ENCODE data around the gene PDE4A. TPM values are rescaled to one million over a fixed set of nuclear protein-coding genes. Genes with fewer than 3 reads are reported as not detected.
"Not testable (repeated sequence)": the region's sequence is repeated elsewhere in the genome, so short reads cannot be mapped to it uniquely, and the experiment has no call there.

PDE4A gene
- total and polyA plus RNA-seq, 4 donors = 10.3 to 23.6 (median 12.8) TPM

- Histone ChIP-seq H3K4me3 (no peak overlapping the region), H3K36me3 (ENCODE audit: control insufficient read depth in 4 of 4, insufficient read depth in 4 of 4, low read length in 4 of 4) (peaks cover 10 to 43% (median 17%) of the 10 kb centered on the region in 4 donors), H3K27me3 (ENCODE audit: control insufficient read depth in 3 of 3, insufficient read depth in 3 of 3, low read length in 2 of 3) (no peaks in the 10 kb centered on the region), H3K4me1 (ENCODE audit: control insufficient read depth in 5 of 5, insufficient read depth in 5 of 5, low read length in 5 of 5) (no peaks in the 10 kb centered on the region), H3K9ac (ENCODE audit: insufficient read depth in 1 of 2, low read length in 2 of 2) (no peak overlapping the region), H3K9me3 (ENCODE audit: control insufficient read depth in 4 of 4, insufficient read depth in 3 of 4, low read length in 3 of 4) (no peaks in the 10 kb centered on the region), H3K27ac (ENCODE audit: low read depth in 1 of 2, low read length in 1 of 2) (no peak overlapping the region)
- TF ChIP-seq, protein P1, sequence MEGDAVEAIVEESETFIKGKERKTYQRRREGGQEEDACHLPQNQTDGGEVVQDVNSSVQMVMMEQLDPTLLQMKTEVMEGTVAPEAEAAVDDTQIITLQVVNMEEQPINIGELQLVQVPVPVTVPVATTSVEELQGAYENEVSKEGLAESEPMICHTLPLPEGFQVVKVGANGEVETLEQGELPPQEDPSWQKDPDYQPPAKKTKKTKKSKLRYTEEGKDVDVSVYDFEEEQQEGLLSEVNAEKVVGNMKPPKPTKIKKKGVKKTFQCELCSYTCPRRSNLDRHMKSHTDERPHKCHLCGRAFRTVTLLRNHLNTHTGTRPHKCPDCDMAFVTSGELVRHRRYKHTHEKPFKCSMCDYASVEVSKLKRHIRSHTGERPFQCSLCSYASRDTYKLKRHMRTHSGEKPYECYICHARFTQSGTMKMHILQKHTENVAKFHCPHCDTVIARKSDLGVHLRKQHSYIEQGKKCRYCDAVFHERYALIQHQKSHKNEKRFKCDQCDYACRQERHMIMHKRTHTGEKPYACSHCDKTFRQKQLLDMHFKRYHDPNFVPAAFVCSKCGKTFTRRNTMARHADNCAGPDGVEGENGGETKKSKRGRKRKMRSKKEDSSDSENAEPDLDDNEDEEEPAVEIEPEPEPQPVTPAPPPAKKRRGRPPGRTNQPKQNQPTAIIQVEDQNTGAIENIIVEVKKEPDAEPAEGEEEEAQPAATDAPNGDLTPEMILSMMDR (IDR thresholded peaks at IDR 0.05; ENCODE audit: control extremely low read depth, extremely low read depth) = no peak
- WGBS, 2 donors = 94 to 95% methylated on average over 12 of the region's 12 CpGs
- no peak for DNase-seq
- ATAC-seq (ENCODE audit: insufficient read depth, low FRiP score) = no peak
Observed at GRCh38 chr19:10395003-10395402, 25.3 kb upstream of the PDE4A start.

DNA sequence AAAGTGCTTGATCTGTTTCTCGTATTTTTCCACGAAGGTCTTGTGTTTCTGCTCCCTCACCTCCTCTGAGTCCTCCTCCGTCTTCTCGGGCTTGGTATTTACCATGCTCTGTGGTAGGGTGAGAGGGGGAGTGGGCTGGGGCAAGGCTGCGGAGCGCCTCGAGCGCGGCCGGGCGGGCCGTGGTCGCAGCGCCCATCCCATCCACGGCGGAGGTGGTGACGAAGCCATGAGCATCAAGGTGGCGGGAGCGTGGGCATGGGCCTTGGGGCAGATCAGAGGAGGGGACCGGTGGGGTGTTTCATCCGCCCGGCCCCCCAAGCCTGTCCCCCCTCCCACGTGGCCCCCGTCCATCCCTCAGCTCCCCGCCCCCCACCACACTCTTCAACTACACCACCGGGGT lies 24.9 kb upstream of the PDE4A start:
- no peaks in the 10 kb centered on the region for H3K27me3 ChIP-seq (ENCODE audit: control insufficient read depth in 3 of 3, insufficient read depth in 3 of 3, low read length in 2 of 3)
- DNase-seq = no peak
- H3K9me3 ChIP-seq (ENCODE audit: control insufficient read depth in 4 of 4, insufficient read depth in 3 of 4, low read length in 3 of 4) = no peaks in the 10 kb centered on the region
- WGBS, 2 donors = 94 to 95% methylated on average over 17 to 26 of the region's 26 CpGs
- H3K4me1 ChIP-seq (ENCODE audit: control insufficient read depth in 5 of 5, insufficient read depth in 5 of 5, low read length in 5 of 5) = no peaks in the 10 kb centered on the region
- ATAC-seq (ENCODE audit: insufficient read depth, low FRiP score) = no peak
- H3K4me3 ChIP-seq = no peak overlapping the region
- no peak overlapping the region for H3K9ac ChIP-seq (ENCODE audit: insufficient read depth in 1 of 2, low read length in 2 of 2)
- TF ChIP-seq, protein P1 (IDR thresholded peaks at IDR 0.05; ENCODE audit: control extremely low read depth, extremely low read depth) = no peak
- H3K36me3 ChIP-seq (ENCODE audit: control insufficient read depth in 4 of 4, insufficient read depth in 4 of 4, low read length in 4 of 4) = peaks cover 10 to 43% (median 17%) of the 10 kb centered on the region in 4 donors
- H3K27ac ChIP-seq (ENCODE audit: low read depth in 1 of 2, low read length in 1 of 2) = no peak overlapping the region

DNA sequence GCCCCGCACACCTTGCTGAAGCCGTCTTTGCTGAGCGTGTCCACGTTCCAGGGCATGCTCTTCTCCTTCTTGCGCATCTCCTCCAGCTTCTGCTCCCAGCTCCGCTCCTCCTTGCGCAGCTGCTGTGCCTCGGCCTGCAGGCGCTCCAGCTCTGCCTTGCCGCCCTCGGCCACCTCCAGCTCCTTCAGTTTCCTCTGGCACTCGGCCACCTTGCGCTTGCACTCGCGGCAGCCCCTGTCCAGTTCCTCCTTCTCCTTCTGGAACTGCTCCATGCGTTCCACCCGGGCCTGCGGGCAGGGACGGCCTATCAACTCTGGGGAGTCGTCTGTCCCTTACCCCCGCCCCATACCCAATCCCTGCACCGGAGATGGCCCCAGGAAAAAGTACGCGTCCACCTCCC lies 24.4 kb upstream of the PDE4A start:
- no peak for DNase-seq
- ATAC-seq (ENCODE audit: insufficient read depth, low FRiP score) = no peak
- TF ChIP-seq, protein P1 (IDR thresholded peaks at IDR 0.05; ENCODE audit: control extremely low read depth, extremely low read depth) = no peak
- Histone ChIP-seq H3K9ac (ENCODE audit: insufficient read depth in 1 of 2, low read length in 2 of 2) (no peak overlapping the region), H3K27me3 (ENCODE audit: control insufficient read depth in 3 of 3, insufficient read depth in 3 of 3, low read length in 2 of 3) (no peaks in the 10 kb centered on the region), H3K4me1 (ENCODE audit: control insufficient read depth in 5 of 5, insufficient read depth in 5 of 5, low read length in 5 of 5) (peaks cover 0 to 2% (median 0%) of the 10 kb centered on the region in 5 donors), H3K4me3 (no peak overlapping the region), H3K9me3 (ENCODE audit: control insufficient read depth in 4 of 4, insufficient read depth in 3 of 4, low read length in 3 of 4) (no peaks in the 10 kb centered on the region), H3K27ac (ENCODE audit: low read depth in 1 of 2, low read length in 1 of 2) (no peak overlapping the region), H3K36me3 (ENCODE audit: control insufficient read depth in 4 of 4, insufficient read depth in 4 of 4, low read length in 4 of 4) (peaks cover 6 to 42% (median 16%) of the 10 kb centered on the region in 4 donors)
- WGBS, 2 donors = 80 to 83% methylated on average over 24 of the region's 24 CpGs

DNA sequence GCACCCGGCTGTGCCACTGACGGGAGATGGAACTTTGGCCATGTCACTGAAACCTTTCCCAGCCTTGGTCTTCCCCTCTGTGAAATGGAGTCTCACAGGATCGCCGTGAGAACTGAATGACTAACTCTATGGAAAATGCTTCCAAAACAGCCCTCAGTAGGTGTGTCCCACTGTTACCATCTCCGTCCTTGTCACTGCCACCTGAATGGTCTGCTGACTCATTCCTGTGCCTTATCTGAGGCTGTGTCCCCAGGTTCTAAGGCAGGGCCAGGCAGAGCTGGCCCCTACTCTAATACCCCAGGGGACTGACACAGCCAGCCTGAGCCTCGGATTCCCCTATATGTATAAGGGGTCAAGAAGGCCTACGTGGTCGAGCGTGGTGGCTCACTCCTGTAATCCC lies 21.5 kb upstream of the PDE4A start:
- H3K9ac ChIP-seq (ENCODE audit: insufficient read depth in 1 of 2, low read length in 2 of 2) = no peak overlapping the region
- no peaks in the 10 kb centered on the region for H3K27me3 ChIP-seq (ENCODE audit: control insufficient read depth in 3 of 3, insufficient read depth in 3 of 3, low read length in 2 of 3)
- DNase-seq (no peak), ATAC-seq (ENCODE audit: insufficient read depth, low FRiP score) (no peak)
- H3K4me1 ChIP-seq (ENCODE audit: control insufficient read depth in 5 of 5, insufficient read depth in 5 of 5, low read length in 5 of 5) = peaks cover 3 to 16% (median 6%) of the 10 kb centered on the region in 5 donors
- H3K36me3 ChIP-seq (ENCODE audit: control insufficient read depth in 4 of 4, insufficient read depth in 4 of 4, low read length in 4 of 4) = peaks cover 0 to 21% (median 2%) of the 10 kb centered on the region in 4 donors
- H3K27ac ChIP-seq (ENCODE audit: low read depth in 1 of 2, low read length in 1 of 2) = no peak overlapping the region
- no peaks in the 10 kb centered on the region for H3K9me3 ChIP-seq (ENCODE audit: control insufficient read depth in 4 of 4, insufficient read depth in 3 of 4, low read length in 3 of 4)
- H3K4me3 ChIP-seq = no peak overlapping the region
- TF ChIP-seq, protein P1 (IDR thresholded peaks at IDR 0.05; ENCODE audit: control extremely low read depth, extremely low read depth) = no peak
- 91 to 96% methylated on average over 9 of the region's 9 CpGs for WGBS, 2 donors

DNA sequence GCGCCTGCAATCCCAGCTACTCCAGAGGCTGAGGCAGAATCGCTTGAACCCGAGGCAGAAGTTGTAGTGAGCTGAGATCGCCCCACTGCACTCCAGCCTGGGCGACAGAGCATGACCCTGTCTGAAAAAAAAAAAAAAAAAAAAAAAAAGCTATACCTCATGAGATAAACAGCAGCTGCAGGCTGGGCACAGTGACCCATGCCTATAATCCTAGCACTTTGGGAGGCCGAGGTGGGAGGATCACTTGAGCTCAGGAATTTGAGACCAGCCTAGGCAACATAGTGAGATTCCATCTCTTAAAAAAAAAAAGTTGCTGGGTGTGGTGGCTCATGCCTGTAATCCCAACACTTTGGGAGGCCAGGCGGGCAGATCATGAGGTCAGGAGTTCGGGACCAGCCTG lies 21.0 kb upstream of the PDE4A start:
- not testable (repeated sequence) for ATAC-seq (ENCODE audit: insufficient read depth, low FRiP score); H3K4me3 ChIP-seq; H3K27ac ChIP-seq (ENCODE audit: low read depth in 1 of 2, low read length in 1 of 2); H3K9ac ChIP-seq (ENCODE audit: insufficient read depth in 1 of 2, low read length in 2 of 2); DNase-seq; H3K27me3 ChIP-seq (ENCODE audit: control insufficient read depth in 3 of 3, insufficient read depth in 3 of 3, low read length in 2 of 3); H3K9me3 ChIP-seq (ENCODE audit: control insufficient read depth in 4 of 4, insufficient read depth in 3 of 4, low read length in 3 of 4)
- 92 to 99% methylated on average over 8 of the region's 8 CpGs for WGBS, 2 donors
- H3K36me3 ChIP-seq (ENCODE audit: control insufficient read depth in 4 of 4, insufficient read depth in 4 of 4, low read length in 4 of 4) = peaks cover 0 to 19% (median 2%) of the 10 kb centered on the region in 4 donors
- peaks cover 3 to 18% (median 6%) of the 10 kb centered on the region in 5 donors for H3K4me1 ChIP-seq (ENCODE audit: control insufficient read depth in 5 of 5, insufficient read depth in 5 of 5, low read length in 5 of 5)

Measured in lung (tissue), 12 donors.